HEK293 (cell line): ENCODE measurements around the gene RBM20.
A peak's percentile ranks its signal among the peaks of the same experiment; 100 is the strongest.

Experiments used
- CTCF ChIA-PET: fragments of 350-600 bp; formaldehyde crosslinking; extraction: SDS; loops from one replicate; lab custom pipeline; 2021; ENCODE audit warnings: antibody characterized with exemption; lab: Yijun Ruan, JAX
- POLR2A ChIA-PET: fragments of 300-600 bp; formaldehyde crosslinking; extraction: SDS; loops from one replicate; lab custom pipeline; 2020; ENCODE audit warnings: antibody characterized with exemption, inconsistent platforms; lab: Yijun Ruan, JAX
- H3K27ac ChIP-seq: fragments of 200-500 bp; sonication (Bioruptor generic); 2 replicates; pipeline ENCODE4 v1.5.1; 2014; ENCODE audit warnings: low read depth, low read length, control low read depth, inconsistent platforms; ENCODE audit errors: extremely low read depth
- H3K36me3 ChIP-seq, 2 experiments: fragments of 200-500 bp in 1 of 2; sonication (Bioruptor generic) in 1 of 2; 1 replicate in 1 of 2; 2 replicates in 1 of 2; pipeline ENCODE4 v1.5.1; 2014 to 2017; ENCODE audit warnings: inconsistent platforms in 2 of 2, low read length in 2 of 2; ENCODE audit not compliant: control insufficient read depth in 2 of 2, insufficient read depth in 1 of 2
- H3K4me1 ChIP-seq: fragments of 200-500 bp; sonication (Bioruptor generic); 2 replicates; pipeline ENCODE4 v1.5.1; 2014; ENCODE audit warnings: mild to moderate bottlenecking, low read length, inconsistent platforms; ENCODE audit not compliant: control insufficient read depth, insufficient read depth
- H3K4me3 ChIP-seq: 2 replicates; pipeline ENCODE4 v1.5.1; 2011; ENCODE audit warnings: low read depth, mild to moderate bottlenecking, control low read depth, low read length, moderate library complexity
- H3K9me3 ChIP-seq: fragments of 200-500 bp; sonication (Bioruptor generic); 2 replicates; pipeline ENCODE4 v1.5.1; 2014; ENCODE audit warnings: low read depth, low read length, inconsistent platforms; ENCODE audit not compliant: control insufficient read depth, insufficient read depth
- BCL11A ChIP-seq: fragments of 450-650 bp; formaldehyde crosslinking; IDR thresholded peaks from 2 replicates; pipeline ENCODE4 v1.5.1; 2016; ENCODE audit warnings: low read depth, missing biosample characterization, missing genetic modification characterization
- CTCF ChIP-seq: fragments of 450-650 bp; formaldehyde crosslinking; IDR thresholded peaks from 2 replicates; pipeline ENCODE4 v1.5.1; 2016; ENCODE audit warnings: missing biosample characterization, missing genetic modification characterization
- IKZF3 ChIP-seq: fragments of 450-650 bp; IDR thresholded peaks from 2 replicates; pipeline ENCODE4 v1.5.0; 2018; ENCODE audit warnings: missing biosample characterization, mild to moderate bottlenecking, missing genetic modification characterization, moderate library complexity
- KLF1 ChIP-seq: fragments of 450-650 bp; formaldehyde crosslinking; IDR thresholded peaks from 2 replicates; pipeline ENCODE4 v1.5.1; 2016; ENCODE audit warnings: missing biosample characterization, missing genetic modification characterization
- KLF7 ChIP-seq: fragments of 450-650 bp; formaldehyde crosslinking; IDR thresholded peaks from 2 replicates; pipeline ENCODE4 v1.5.1; 2016; ENCODE audit warnings: missing biosample characterization, missing genetic modification characterization, borderline replicate concordance
- PRDM1 ChIP-seq: fragments of 450-650 bp; formaldehyde crosslinking; IDR thresholded peaks from 2 replicates; pipeline ENCODE4; 2016; ENCODE audit warnings: missing biosample characterization, missing genetic modification characterization
- RBAK ChIP-seq: fragments of 450-650 bp; formaldehyde crosslinking; IDR thresholded peaks from 2 replicates; pipeline ENCODE4 v1.5.1; 2016; ENCODE audit warnings: missing biosample characterization, missing genetic modification characterization
- SALL2 ChIP-seq: fragments of 450-650 bp; formaldehyde crosslinking; IDR thresholded peaks from 2 replicates; pipeline ENCODE4 v1.5.0; 2017; ENCODE audit warnings: missing biosample characterization, mild to moderate bottlenecking, missing genetic modification characterization, borderline replicate concordance
- SCRT1 ChIP-seq: fragments of 450-650 bp; formaldehyde crosslinking; IDR thresholded peaks from 2 replicates; pipeline ENCODE4 v1.5.1; 2016; ENCODE audit warnings: missing biosample characterization, missing genetic modification characterization, borderline replicate concordance
- SCRT2 ChIP-seq: fragments of 450-650 bp; formaldehyde crosslinking; IDR thresholded peaks from 2 replicates; pipeline ENCODE4 v1.5.1; 2016; ENCODE audit warnings: missing biosample characterization, missing genetic modification characterization
- YY1 ChIP-seq: fragments of 450-650 bp; formaldehyde crosslinking; IDR thresholded peaks from 2 replicates; pipeline ENCODE4 v1.5.1; 2018; ENCODE audit warnings: missing biosample characterization, missing genetic modification characterization
- ZNF138 ChIP-seq: fragments of 450-650 bp; formaldehyde crosslinking; IDR thresholded peaks from 2 replicates; pipeline ENCODE4 v1.5.1; 2016; ENCODE audit warnings: missing biosample characterization, missing genetic modification characterization, borderline replicate concordance
- ZNF157 ChIP-seq: fragments of 450-650 bp; formaldehyde crosslinking; IDR thresholded peaks from 2 replicates; pipeline ENCODE4 v1.5.1; 2016; ENCODE audit warnings: missing biosample characterization, missing genetic modification characterization
- ZNF211 ChIP-seq: fragments of 450-650 bp; formaldehyde crosslinking; IDR thresholded peaks from 2 replicates; pipeline ENCODE4 v1.5.1; 2016; ENCODE audit warnings: low read depth, missing biosample characterization, missing genetic modification characterization
- ZNF274 ChIP-seq, 2 experiments: fragments of 200-500 bp in 1 of 2; fragments of 450-650 bp in 1 of 2; sonication (Bioruptor generic) in 1 of 2; formaldehyde crosslinking in 1 of 2; IDR thresholded peaks; 2 replicates each; pipeline versions ENCODE4 v1.5.1 to v1.6.1; 2014 to 2016; ENCODE audit warnings: borderline replicate concordance in 1 of 2, inconsistent platforms in 1 of 2, low read length in 1 of 2, missing biosample characterization in 1 of 2, missing genetic modification characterization in 1 of 2
- ZNF335 ChIP-seq: fragments of 450-650 bp; formaldehyde crosslinking; conservative IDR thresholded peaks from 2 replicates; pipeline ENCODE4 v1.5.1; 2016; ENCODE audit warnings: missing biosample characterization, missing genetic modification characterization
- ZNF366 ChIP-seq: fragments of 450-650 bp; formaldehyde crosslinking; conservative IDR thresholded peaks from 2 replicates; pipeline ENCODE4 v1.5.1; 2016; ENCODE audit warnings: missing biosample characterization, missing genetic modification characterization
- ZNF404 ChIP-seq: fragments of 450-650 bp; formaldehyde crosslinking; IDR thresholded peaks from 2 replicates; pipeline ENCODE4 v1.5.1; 2017; ENCODE audit warnings: missing biosample characterization, missing genetic modification characterization
- ZNF416 ChIP-seq: fragments of 450-650 bp; formaldehyde crosslinking; IDR thresholded peaks from 2 replicates; pipeline ENCODE4 v1.5.1; 2016; ENCODE audit warnings: missing biosample characterization, missing genetic modification characterization
- ZNF501 ChIP-seq: fragments of 450-650 bp; formaldehyde crosslinking; IDR thresholded peaks from 2 replicates; pipeline ENCODE4 v1.5.1; 2016; ENCODE audit warnings: missing biosample characterization, missing genetic modification characterization
- ZNF555 ChIP-seq: fragments of 450-650 bp; formaldehyde crosslinking; conservative IDR thresholded peaks from 2 replicates; pipeline ENCODE4 v1.5.1; 2017; ENCODE audit warnings: missing biosample characterization, mild to moderate bottlenecking, missing genetic modification characterization, inconsistent platforms
- ZNF785 ChIP-seq: fragments of 450-650 bp; formaldehyde crosslinking; IDR thresholded peaks from 2 replicates; pipeline ENCODE4 v1.5.1; 2016; ENCODE audit warnings: missing biosample characterization, missing genetic modification characterization
- ZNF837 ChIP-seq: fragments of 450-650 bp; formaldehyde crosslinking; IDR thresholded peaks from 2 replicates; pipeline ENCODE4 v1.5.1; 2016; ENCODE audit warnings: missing biosample characterization, missing genetic modification characterization
- TF ChIP-seq, protein P1 (sequence below): fragments of 450-650 bp; formaldehyde crosslinking; IDR thresholded peaks from 2 replicates; pipeline ENCODE4 v1.5.1; 2016; ENCODE audit warnings: missing biosample characterization, missing genetic modification characterization, low read depth
- TF ChIP-seq, protein P2 (sequence below): fragments of 450-650 bp; formaldehyde crosslinking; IDR thresholded peaks from 2 replicates; pipeline ENCODE4 v1.5.1; 2016; ENCODE audit warnings: missing biosample characterization, missing genetic modification characterization
- TF ChIP-seq, protein P3 (sequence below): fragments of 450-650 bp; formaldehyde crosslinking; IDR thresholded peaks from 2 replicates; pipeline ENCODE4 v1.5.1; 2016; ENCODE audit warnings: missing biosample characterization, missing genetic modification characterization

RBM20 gene

GRCh38 chr10:110643035-110643652, 992 bp upstream of the RBM20 start:
- Histone ChIP-seq H3K27ac (peak overlapping the region; percentile 86; the same call in 1 of the 2 replicates), H3K36me3 (no peaks in the 10 kb centered on the region), H3K4me3 (no peak overlapping the region), H3K4me1 (peaks cover 36% of the 10 kb centered on the region), H3K9me3 (no peaks in the 10 kb centered on the region)
- TF ChIP-seq ZNF157 (tag by site-specific recombination) (no peak), RBAK (tag by site-specific recombination) (no peak), ZNF366 (tag by site-specific recombination) (peak; percentile 4; the same call in 1 of the 2 replicates), IKZF3 (peak; percentile 66; the same call in 1 of the 2 replicates), ZNF138 (tag by site-specific recombination) (no peak)
- ChIA-PET CTCF (no interaction called here), POLR2A (interaction anchor here (1.2 kb wide), 2 partner anchors 29 to 338 kb away, joined by 4 read pairs; partner anchors contain the start of gene SMNDC1)

DNA sequence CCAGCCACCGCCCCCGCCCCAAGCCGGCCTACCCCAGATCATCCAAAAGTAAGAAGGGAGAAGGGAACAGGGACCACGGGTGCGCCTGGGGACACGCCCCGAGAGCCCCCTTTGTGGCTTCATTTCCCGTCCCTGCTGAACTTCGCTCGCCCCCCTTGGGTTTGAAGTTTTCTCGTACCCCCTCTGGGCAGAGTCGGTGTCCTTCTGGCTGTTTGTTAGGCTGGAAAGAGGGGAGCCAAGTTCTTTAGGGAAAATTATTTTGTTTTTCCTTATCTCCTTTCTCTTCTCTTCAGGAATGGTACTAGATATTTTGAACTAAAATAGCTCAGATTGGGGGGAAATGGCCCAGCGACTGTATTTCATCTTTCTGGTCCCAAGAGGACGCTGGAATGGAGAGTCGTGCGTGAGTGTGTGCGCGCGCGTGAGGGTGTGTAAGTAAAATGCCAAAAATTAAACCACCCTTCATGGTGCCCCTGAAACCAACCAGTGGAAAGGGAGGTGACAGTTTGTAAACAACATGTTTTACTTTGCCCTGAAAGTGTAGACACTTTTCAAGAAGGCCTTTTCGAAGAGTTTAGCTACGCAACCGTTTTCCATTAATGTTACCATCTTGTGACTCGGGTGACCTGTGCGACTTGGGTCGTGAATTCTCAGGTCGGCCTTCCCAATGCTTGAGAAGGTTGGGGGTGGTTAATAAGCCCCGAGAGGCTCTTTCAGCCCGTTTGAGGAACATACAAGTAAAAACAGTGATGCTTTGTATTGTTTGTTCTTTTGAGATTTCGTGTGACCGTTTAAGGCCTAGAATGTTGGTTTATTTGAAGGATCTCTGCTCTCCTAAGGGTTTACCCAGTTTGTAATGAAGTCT, 694 bp downstream of the RBM20 start:
- CTCF ChIA-PET, result interaction anchor here (0.7 to 1.8 kb wide), 7 partner anchors 9 to 454 kb away, joined by 3 to 10 read pairs (median 4); no protein-coding TSS in a partner anchor
- Histone ChIP-seq H3K27ac (peak overlapping the region; percentile 86), H3K9me3 (no peaks in the 10 kb centered on the region), H3K36me3 (no peaks in the 10 kb centered on the region), H3K4me3 (peak overlapping the region; percentile 87), H3K4me1 (peaks cover 52% of the 10 kb centered on the region)
- POLR2A ChIA-PET, result interaction anchor here (0.9 to 1.3 kb wide), 6 partner anchors 15 to 340 kb away, joined by 3 to 6 read pairs (median 4); partner anchors contain the start of gene SMNDC1
- TF ChIP-seq, protein P1, sequence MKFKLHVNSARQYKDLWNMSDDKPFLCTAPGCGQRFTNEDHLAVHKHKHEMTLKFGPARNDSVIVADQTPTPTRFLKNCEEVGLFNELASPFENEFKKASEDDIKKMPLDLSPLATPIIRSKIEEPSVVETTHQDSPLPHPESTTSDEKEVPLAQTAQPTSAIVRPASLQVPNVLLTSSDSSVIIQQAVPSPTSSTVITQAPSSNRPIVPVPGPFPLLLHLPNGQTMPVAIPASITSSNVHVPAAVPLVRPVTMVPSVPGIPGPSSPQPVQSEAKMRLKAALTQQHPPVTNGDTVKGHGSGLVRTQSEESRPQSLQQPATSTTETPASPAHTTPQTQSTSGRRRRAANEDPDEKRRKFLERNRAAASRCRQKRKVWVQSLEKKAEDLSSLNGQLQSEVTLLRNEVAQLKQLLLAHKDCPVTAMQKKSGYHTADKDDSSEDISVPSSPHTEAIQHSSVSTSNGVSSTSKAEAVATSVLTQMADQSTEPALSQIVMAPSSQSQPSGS (tag by site-specific recombination), result no peak
- no peak for TF ChIP-seq ZNF416
- 0 out of 2 replicates have a peak, but pooled peaks have one; percentile 4 for TF ChIP-seq KLF1 (tag by site-specific recombination)
- TF ChIP-seq CTCF, result peak; percentile 23
- TF ChIP-seq SCRT2 (tag by site-specific recombination), result no peak
- TF ChIP-seq YY1 (tag by site-specific recombination), result 0 out of 2 replicates have a peak, but pooled peaks have one; percentile 26
- TF ChIP-seq ZNF404 (tag by site-specific recombination), result no peak
- TF ChIP-seq ZNF555 (tag by site-specific recombination), result no peak
- TF ChIP-seq BCL11A (tag by site-specific recombination), result no peak
- TF ChIP-seq ZNF785 (tag by site-specific recombination), result no peak
- TF ChIP-seq ZNF501 (tag by site-specific recombination), result no peak
- TF ChIP-seq ZNF837 (tag by site-specific recombination), result no peak
- TF ChIP-seq, protein P2, sequence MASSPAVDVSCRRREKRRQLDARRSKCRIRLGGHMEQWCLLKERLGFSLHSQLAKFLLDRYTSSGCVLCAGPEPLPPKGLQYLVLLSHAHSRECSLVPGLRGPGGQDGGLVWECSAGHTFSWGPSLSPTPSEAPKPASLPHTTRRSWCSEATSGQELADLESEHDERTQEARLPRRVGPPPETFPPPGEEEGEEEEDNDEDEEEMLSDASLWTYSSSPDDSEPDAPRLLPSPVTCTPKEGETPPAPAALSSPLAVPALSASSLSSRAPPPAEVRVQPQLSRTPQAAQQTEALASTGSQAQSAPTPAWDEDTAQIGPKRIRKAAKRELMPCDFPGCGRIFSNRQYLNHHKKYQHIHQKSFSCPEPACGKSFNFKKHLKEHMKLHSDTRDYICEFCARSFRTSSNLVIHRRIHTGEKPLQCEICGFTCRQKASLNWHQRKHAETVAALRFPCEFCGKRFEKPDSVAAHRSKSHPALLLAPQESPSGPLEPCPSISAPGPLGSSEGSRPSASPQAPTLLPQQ, result 0 out of 2 replicates have a peak, but pooled peaks have one; percentile 21
- TF ChIP-seq PRDM1 (tag by site-specific recombination), result peak; percentile 81
- no peak for TF ChIP-seq SALL2 (tag by site-specific recombination)
- no peak for TF ChIP-seq SCRT1 (tag by site-specific recombination)
- no peak for TF ChIP-seq ZNF274 (IDR thresholded peaks at IDR 0.05; ENCODE audit: low read length)
- TF ChIP-seq ZNF274 (tag by site-specific recombination; IDR thresholded peaks at IDR 0.05; ENCODE audit: borderline replicate concordance), result no peak
- TF ChIP-seq ZNF335 (tag by site-specific recombination), result peak; percentile 43
- no peak for TF ChIP-seq KLF7 (tag by site-specific recombination)
- no peak for TF ChIP-seq ZNF211
- TF ChIP-seq, protein P3, sequence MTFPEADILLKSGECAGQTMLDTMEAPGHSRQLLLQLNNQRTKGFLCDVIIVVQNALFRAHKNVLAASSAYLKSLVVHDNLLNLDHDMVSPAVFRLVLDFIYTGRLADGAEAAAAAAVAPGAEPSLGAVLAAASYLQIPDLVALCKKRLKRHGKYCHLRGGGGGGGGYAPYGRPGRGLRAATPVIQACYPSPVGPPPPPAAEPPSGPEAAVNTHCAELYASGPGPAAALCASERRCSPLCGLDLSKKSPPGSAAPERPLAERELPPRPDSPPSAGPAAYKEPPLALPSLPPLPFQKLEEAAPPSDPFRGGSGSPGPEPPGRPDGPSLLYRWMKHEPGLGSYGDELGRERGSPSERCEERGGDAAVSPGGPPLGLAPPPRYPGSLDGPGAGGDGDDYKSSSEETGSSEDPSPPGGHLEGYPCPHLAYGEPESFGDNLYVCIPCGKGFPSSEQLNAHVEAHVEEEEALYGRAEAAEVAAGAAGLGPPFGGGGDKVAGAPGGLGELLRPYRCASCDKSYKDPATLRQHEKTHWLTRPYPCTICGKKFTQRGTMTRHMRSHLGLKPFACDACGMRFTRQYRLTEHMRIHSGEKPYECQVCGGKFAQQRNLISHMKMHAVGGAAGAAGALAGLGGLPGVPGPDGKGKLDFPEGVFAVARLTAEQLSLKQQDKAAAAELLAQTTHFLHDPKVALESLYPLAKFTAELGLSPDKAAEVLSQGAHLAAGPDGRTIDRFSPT, result no peak
